Neural cell (in vitro differentiated cells): Measurements from ENCODE around the gene HEBP1. TPM values are rescaled to one million over a fixed set of nuclear protein-coding genes. Genes with fewer than 3 reads are reported as not detected.

ENCODE experiments used
- H2AFZ ChIP-seq: fragments of 200-600, 300-800 bp; sonication (generic), shearing (Covaris generic); 2 replicates; pipeline ENCODE4 v1.6.0; 2014; ENCODE audit warnings: low read depth, mild to moderate bottlenecking, antibody characterized with exemption, low read length, moderate library complexity
- H3F3A ChIP-seq: fragments of 200-600 bp; shearing (Covaris generic); 2 replicates; pipeline ENCODE4 v1.6.1; 2016; ENCODE audit warnings: mild to moderate bottlenecking, moderate library complexity, mixed read lengths, antibody characterized with exemption, low read length; ENCODE audit not compliant: insufficient read depth, poor library complexity, severe bottlenecking
- H3K27ac ChIP-seq: fragments of 200-600, 300-800 bp; sonication (generic), shearing (Covaris generic); 2 replicates; pipeline ENCODE4 v1.5.1; 2014; ENCODE audit warnings: mild to moderate bottlenecking, low read length, moderate library complexity
- H3K27me3 ChIP-seq: fragments of 300-800, 200-600 bp; sonication (generic), shearing (Covaris generic); 2 replicates; pipeline ENCODE4 v1.6.0; 2014; ENCODE audit warnings: mild to moderate bottlenecking, low read depth, low read length, moderate library complexity; ENCODE audit not compliant: insufficient read depth
- H3K36me3 ChIP-seq: fragments of 300-800, 200-600 bp; sonication (generic), shearing (Covaris generic); 2 replicates; pipeline ENCODE4 v1.5.1; 2014; ENCODE audit warnings: mild to moderate bottlenecking, antibody characterized with exemption, low read length, moderate library complexity; ENCODE audit not compliant: insufficient read depth
- H3K4me2 ChIP-seq: fragments of 300-800, 200-600 bp; sonication (generic), shearing (Covaris generic); 2 replicates; pipeline ENCODE4 v1.6.0; 2014; ENCODE audit warnings: mild to moderate bottlenecking, low read length
- H3K4me3 ChIP-seq: fragments of 300-800, 200-600 bp; sonication (generic), shearing (Covaris generic); 2 replicates; pipeline ENCODE4 v1.5.1; 2014; ENCODE audit warnings: mild to moderate bottlenecking, low read length, moderate library complexity
- H3K79me2 ChIP-seq: fragments of 200-600 bp; shearing (Covaris generic); replicated peaks from 2 replicates; pipeline ENCODE4 v1.6.0; 2014; ENCODE audit warnings: mild to moderate bottlenecking, low read length, moderate library complexity; ENCODE audit not compliant: insufficient read depth
- H3K9ac ChIP-seq: fragments of 300-800, 200-600 bp; sonication (generic), shearing (Covaris generic); 2 replicates; pipeline ENCODE4 v1.6.1; 2016; ENCODE audit warnings: mild to moderate bottlenecking, low read length, mixed read lengths
- H3K9me2 ChIP-seq: fragments of 200-600 bp; shearing (Covaris generic); 2 replicates; pipeline ENCODE4 v1.6.1; 2016; ENCODE audit warnings: mild to moderate bottlenecking, low read length, mixed read lengths; ENCODE audit not compliant: insufficient read depth
- H3K9me3 ChIP-seq: fragments of 200-600, 300-800 bp; sonication (generic), shearing (Covaris generic); 2 replicates; pipeline ENCODE4 v1.6.1; 2016; ENCODE audit warnings: mild to moderate bottlenecking, mixed run types, low read length, moderate library complexity, mixed read lengths
- H4K20me1 ChIP-seq: fragments of 200-600 bp; shearing (Covaris generic); 2 replicates; pipeline ENCODE4 v1.6.1; 2016; ENCODE audit warnings: mild to moderate bottlenecking, mixed run types; ENCODE audit not compliant: insufficient read depth
- CTCF ChIP-seq: fragments of 450-650 bp; IDR thresholded peaks from 2 replicates; pipeline ENCODE4 v1.5.1; 2014; ENCODE audit warnings: antibody characterized with exemption, mild to moderate bottlenecking, moderate library complexity; ENCODE audit not compliant: poor library complexity, severe bottlenecking
- EP300 ChIP-seq: fragments of 450-650 bp; conservative IDR thresholded peaks from 2 replicates; pipeline ENCODE4 v1.6.1; 2014; ENCODE audit warnings: antibody characterized with exemption, mild to moderate bottlenecking, moderate library complexity; ENCODE audit not compliant: poor library complexity, severe bottlenecking
- EZH2 ChIP-seq: fragments of 200-600, 300-800 bp; shearing (Covaris generic), sonication (generic); IDR thresholded peaks from 2 replicates; pipeline ENCODE4 v1.6.1; 2014; ENCODE audit warnings: antibody characterized with exemption, low read length, borderline replicate concordance, mild to moderate bottlenecking; ENCODE audit not compliant: insufficient read depth, poor library complexity, severe bottlenecking
- MXI1 ChIP-seq: fragments of 450-650 bp; conservative IDR thresholded peaks from 2 replicates; pipeline ENCODE4 v1.6.1; 2014; ENCODE audit warnings: antibody characterized with exemption, mild to moderate bottlenecking; ENCODE audit not compliant: poor library complexity, severe bottlenecking
- POLR2AphosphoS5 ChIP-seq: IDR thresholded peaks from 2 replicates; pipeline ENCODE4 v1.6.1; 2012
- REST ChIP-seq: IDR thresholded peaks from 2 replicates; pipeline ENCODE4 v1.6.1; 2012; ENCODE audit warnings: borderline replicate concordance
- SMC3 ChIP-seq: fragments of 450-650 bp; conservative IDR thresholded peaks from 2 replicates; pipeline ENCODE4 v1.6.1; 2014; ENCODE audit warnings: antibody characterized with exemption, mild to moderate bottlenecking, moderate library complexity; ENCODE audit not compliant: poor library complexity
- TAF1 ChIP-seq: IDR thresholded peaks from 2 replicates; pipeline ENCODE4 v1.6.1; 2012; ENCODE audit warnings: low read depth
- polyA plus RNA-seq: library from polyadenylated mRNA; depleted of rRNA; stranded (reverse); fragments of >200 nt; gene quantifications from 2 replicates; pipeline ENCODE4 v1.2.3, GENCODE V29; 2014

HEBP1 gene
- polyA plus RNA-seq, 1 donor from 2014 or later = 1.2 TPM

GRCh38 chr12:12958886-12959285 lies 41.2 kb downstream of the HEBP1 start:
- Histone ChIP-seq H4K20me1 (no peaks in the 10 kb centered on the region), H3K9me3 (no peaks in the 10 kb centered on the region), H3K9me2 (no peaks in the 10 kb centered on the region), H3K36me3 (no peaks in the 10 kb centered on the region), H3K27me3 (no peaks in the 10 kb centered on the region), H3K27ac (no peak overlapping the region), H3F3A (no peaks in the 10 kb centered on the region), H2AFZ (no peak overlapping the region), H3K79me2 (no peaks in the 10 kb centered on the region), H3K9ac (no peak overlapping the region), H3K4me3 (no peak overlapping the region), H3K4me2 (no peak overlapping the region)
- TF ChIP-seq MXI1 (no peak), SMC3 (no peak), TAF1 (no peak), REST (no peak), EZH2 (no peak), POLR2AphosphoS5 (no peak), CTCF (no peak)

- Histone ChIP-seq H3K4me2 (no peak overlapping the region), H3K27ac (no peak overlapping the region), H3K9me3 (no peaks in the 10 kb centered on the region), H2AFZ (no peak overlapping the region), H3K9me2 (no peaks in the 10 kb centered on the region), H3K79me2 (no peaks in the 10 kb centered on the region), H4K20me1 (no peaks in the 10 kb centered on the region), H3K27me3 (no peaks in the 10 kb centered on the region), H3K9ac (no peak overlapping the region), H3F3A (no peaks in the 10 kb centered on the region), H3K36me3 (no peaks in the 10 kb centered on the region), H3K4me3 (no peak overlapping the region)
- TF ChIP-seq MXI1 (no peak), EP300 (no peak)
Observed at GRCh38 chr12:12954878-12955625, 45.0 kb downstream of the HEBP1 start.

GRCh38 chr12:12954356-12954755 lies 45.7 kb downstream of the HEBP1 start:
- Histone ChIP-seq H2AFZ (no peak overlapping the region), H3K79me2 (no peaks in the 10 kb centered on the region), H3K27ac (no peak overlapping the region), H3K27me3 (no peaks in the 10 kb centered on the region), H4K20me1 (no peaks in the 10 kb centered on the region), H3K9me3 (no peaks in the 10 kb centered on the region), H3K36me3 (no peaks in the 10 kb centered on the region), H3K4me3 (no peak overlapping the region), H3K9ac (no peak overlapping the region), H3K4me2 (no peak overlapping the region), H3K9me2 (no peaks in the 10 kb centered on the region), H3F3A (no peaks in the 10 kb centered on the region)
- TF ChIP-seq SMC3 = no peak
- TF ChIP-seq POLR2AphosphoS5 = peak; percentile 16
